ENCODE measurements around the gene MEA1.
"Not testable (repeated sequence)": the region's sequence is repeated elsewhere in the genome, so short reads cannot be mapped to it uniquely, and the experiment has no call there.

Gene MEA1

GRCh38 chr6:43001843-43002242 is 11.9 kb downstream of the MEA1 start:
- H3K9me3 ChIP-seq (ENCODE audit: insufficient read depth, low read depth, low read length) = no peaks in the 10 kb centered on the region
- TF ChIP-seq EZH2phosphoT487 (IDR thresholded peaks at IDR 0.05; ENCODE audit: borderline replicate concordance) = no peak
- TF ChIP-seq, protein P1, sequence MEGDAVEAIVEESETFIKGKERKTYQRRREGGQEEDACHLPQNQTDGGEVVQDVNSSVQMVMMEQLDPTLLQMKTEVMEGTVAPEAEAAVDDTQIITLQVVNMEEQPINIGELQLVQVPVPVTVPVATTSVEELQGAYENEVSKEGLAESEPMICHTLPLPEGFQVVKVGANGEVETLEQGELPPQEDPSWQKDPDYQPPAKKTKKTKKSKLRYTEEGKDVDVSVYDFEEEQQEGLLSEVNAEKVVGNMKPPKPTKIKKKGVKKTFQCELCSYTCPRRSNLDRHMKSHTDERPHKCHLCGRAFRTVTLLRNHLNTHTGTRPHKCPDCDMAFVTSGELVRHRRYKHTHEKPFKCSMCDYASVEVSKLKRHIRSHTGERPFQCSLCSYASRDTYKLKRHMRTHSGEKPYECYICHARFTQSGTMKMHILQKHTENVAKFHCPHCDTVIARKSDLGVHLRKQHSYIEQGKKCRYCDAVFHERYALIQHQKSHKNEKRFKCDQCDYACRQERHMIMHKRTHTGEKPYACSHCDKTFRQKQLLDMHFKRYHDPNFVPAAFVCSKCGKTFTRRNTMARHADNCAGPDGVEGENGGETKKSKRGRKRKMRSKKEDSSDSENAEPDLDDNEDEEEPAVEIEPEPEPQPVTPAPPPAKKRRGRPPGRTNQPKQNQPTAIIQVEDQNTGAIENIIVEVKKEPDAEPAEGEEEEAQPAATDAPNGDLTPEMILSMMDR (conservative IDR thresholded peaks at IDR 0.05; ENCODE audit: low read length) = no peak
- H3F3A ChIP-seq (ENCODE audit: low read depth) = no peaks in the 10 kb centered on the region
- H3K36me3 ChIP-seq (ENCODE audit: insufficient read depth, low read length) = peaks cover 9% of the 10 kb centered on the region; the same call in 1 of the 2 replicates
- no peaks in the 10 kb centered on the region for H3K4me1 ChIP-seq (ENCODE audit: insufficient read depth, low read length, poor library complexity, severe bottlenecking)
- no peak overlapping the region for H3K9ac ChIP-seq (ENCODE audit: low read depth, low read length, poor library complexity, severe bottlenecking)
- no peaks in the 10 kb centered on the region for H3K9me2 ChIP-seq (replicated peaks; ENCODE audit: low read depth, low read length)
- H3K79me2 ChIP-seq (ENCODE audit: insufficient read depth, low read length) = no peaks in the 10 kb centered on the region
- H4K20me1 ChIP-seq (ENCODE audit: insufficient read depth, low read length, poor library complexity, severe bottlenecking) = no peaks in the 10 kb centered on the region
- no peak overlapping the region for H3K4me3 ChIP-seq (ENCODE audit: low read length, poor library complexity, severe bottlenecking)
- H3K4me2 ChIP-seq (ENCODE audit: low read depth, low read length, poor library complexity, severe bottlenecking) = no peak overlapping the region
- no peaks in the 10 kb centered on the region for H3K27me3 ChIP-seq (ENCODE audit: insufficient read depth, low read length, poor library complexity, severe bottlenecking)
- H2AFZ ChIP-seq (ENCODE audit: low read length) = no peak overlapping the region

DNA sequence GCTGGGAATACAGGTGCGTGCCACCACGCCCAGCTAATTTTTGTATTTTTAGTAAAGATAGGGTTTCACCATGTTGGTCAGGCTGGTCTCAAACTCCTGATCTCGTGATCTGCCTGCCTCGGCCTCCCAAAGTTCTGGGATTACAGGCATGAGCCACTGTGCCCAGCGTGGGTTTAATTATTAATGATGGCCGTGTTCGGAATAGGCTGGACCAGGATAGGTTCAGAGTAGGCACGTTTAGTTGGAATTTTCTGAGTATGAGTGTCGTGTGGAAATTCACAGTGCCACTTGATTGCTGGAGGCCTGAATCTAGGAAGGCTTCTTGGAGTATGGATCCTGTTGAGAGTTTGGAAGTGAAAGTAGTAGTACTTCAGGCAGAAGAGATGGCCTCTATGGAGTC is 15.5 kb downstream of the MEA1 start:
- not testable (repeated sequence) for H2AFZ ChIP-seq (ENCODE audit: low read length); H3K9me2 ChIP-seq (replicated peaks; ENCODE audit: low read depth, low read length); H3K9ac ChIP-seq (ENCODE audit: low read depth, low read length, poor library complexity, severe bottlenecking); H3K36me3 ChIP-seq (ENCODE audit: insufficient read depth, low read length); H3K4me1 ChIP-seq (ENCODE audit: insufficient read depth, low read length, poor library complexity, severe bottlenecking); H3F3A ChIP-seq (ENCODE audit: low read depth); H3K4me2 ChIP-seq (ENCODE audit: low read depth, low read length, poor library complexity, severe bottlenecking); H3K79me2 ChIP-seq (ENCODE audit: insufficient read depth, low read length); H3K9me3 ChIP-seq (ENCODE audit: insufficient read depth, low read depth, low read length); H3K27me3 ChIP-seq (ENCODE audit: insufficient read depth, low read length, poor library complexity, severe bottlenecking); H3K4me3 ChIP-seq (ENCODE audit: low read length, poor library complexity, severe bottlenecking); H4K20me1 ChIP-seq (ENCODE audit: insufficient read depth, low read length, poor library complexity, severe bottlenecking)

DNA sequence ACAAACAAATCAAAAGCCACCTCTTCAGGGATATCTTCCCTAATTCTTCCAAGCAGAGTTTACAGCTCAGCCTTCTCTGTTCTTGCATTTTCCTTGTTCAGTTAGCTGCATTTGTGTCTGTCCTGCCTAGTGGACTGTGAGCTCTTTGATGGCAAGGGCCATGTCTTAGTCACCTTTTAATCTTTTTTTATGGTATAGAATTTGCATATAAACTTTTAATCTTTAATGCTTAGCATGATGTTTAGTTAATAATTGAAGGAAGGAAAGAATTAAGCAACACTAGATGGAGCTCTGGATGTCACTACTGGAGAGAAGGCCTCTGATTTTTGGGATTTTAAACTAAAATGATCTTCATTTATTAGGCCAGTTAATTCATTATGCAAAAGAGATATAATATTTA is 17.2 kb downstream of the MEA1 start:
- no peaks in the 10 kb centered on the region for H3F3A ChIP-seq (ENCODE audit: low read depth)
- TF ChIP-seq, protein P1 (conservative IDR thresholded peaks at IDR 0.05; ENCODE audit: low read length) = no peak
- no peak for TF ChIP-seq EZH2phosphoT487 (IDR thresholded peaks at IDR 0.05; ENCODE audit: borderline replicate concordance)
- H3K27me3 ChIP-seq (ENCODE audit: insufficient read depth, low read length, poor library complexity, severe bottlenecking) = no peaks in the 10 kb centered on the region
- no peaks in the 10 kb centered on the region for H3K9me3 ChIP-seq (ENCODE audit: insufficient read depth, low read depth, low read length)
- no peaks in the 10 kb centered on the region for H3K9me2 ChIP-seq (replicated peaks; ENCODE audit: low read depth, low read length)
- H3K4me3 ChIP-seq (ENCODE audit: low read length, poor library complexity, severe bottlenecking) = no peak overlapping the region
- H2AFZ ChIP-seq (ENCODE audit: low read length) = no peak overlapping the region
- peaks cover 3% of the 10 kb centered on the region; the same call in 1 of the 2 replicates for H3K36me3 ChIP-seq (ENCODE audit: insufficient read depth, low read length)
- H3K4me2 ChIP-seq (ENCODE audit: low read depth, low read length, poor library complexity, severe bottlenecking) = no peak overlapping the region
- no peaks in the 10 kb centered on the region for H3K4me1 ChIP-seq (ENCODE audit: insufficient read depth, low read length, poor library complexity, severe bottlenecking)
- H4K20me1 ChIP-seq (ENCODE audit: insufficient read depth, low read length, poor library complexity, severe bottlenecking) = no peaks in the 10 kb centered on the region
- H3K79me2 ChIP-seq (ENCODE audit: insufficient read depth, low read length) = peaks cover 4% of the 10 kb centered on the region; the same call in 1 of the 2 replicates
- no peak overlapping the region for H3K9ac ChIP-seq (ENCODE audit: low read depth, low read length, poor library complexity, severe bottlenecking)

DNA sequence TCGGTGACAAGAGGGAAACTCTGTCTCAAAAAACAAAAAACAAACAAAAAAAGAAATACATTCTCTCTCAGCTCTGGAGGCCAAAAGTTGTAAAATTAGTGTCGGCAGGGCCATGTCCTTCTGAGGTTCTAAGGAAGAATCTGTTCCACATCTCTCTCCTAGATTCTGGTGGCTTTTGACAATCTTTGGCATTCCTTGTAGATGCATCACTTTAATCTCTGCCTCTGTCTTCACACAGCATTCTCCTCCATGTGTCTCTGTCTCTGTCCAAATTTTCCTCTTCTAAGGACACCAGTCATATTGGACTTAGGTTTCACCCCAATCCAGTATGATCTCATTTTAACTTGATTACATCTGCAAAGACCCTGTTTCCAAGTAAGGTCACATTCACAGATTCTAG is 20.3 kb downstream of the MEA1 start:
- Histone ChIP-seq H3K79me2 (ENCODE audit: insufficient read depth, low read length) (peaks cover 11% of the 10 kb centered on the region; the same call in 1 of the 2 replicates), H3K27me3 (ENCODE audit: insufficient read depth, low read length, poor library complexity, severe bottlenecking) (no peaks in the 10 kb centered on the region), H3K4me3 (ENCODE audit: low read length, poor library complexity, severe bottlenecking) (no peak overlapping the region), H3K9ac (ENCODE audit: low read depth, low read length, poor library complexity, severe bottlenecking) (no peak overlapping the region), H3K9me3 (ENCODE audit: insufficient read depth, low read depth, low read length) (no peaks in the 10 kb centered on the region), H3F3A (ENCODE audit: low read depth) (no peaks in the 10 kb centered on the region), H3K4me2 (ENCODE audit: low read depth, low read length, poor library complexity, severe bottlenecking) (no peak overlapping the region), H2AFZ (ENCODE audit: low read length) (no peak overlapping the region), H3K36me3 (ENCODE audit: insufficient read depth, low read length) (peaks cover 3% of the 10 kb centered on the region; the same call in 1 of the 2 replicates), H3K4me1 (ENCODE audit: insufficient read depth, low read length, poor library complexity, severe bottlenecking) (peaks cover 5% of the 10 kb centered on the region), H4K20me1 (ENCODE audit: insufficient read depth, low read length, poor library complexity, severe bottlenecking) (no peaks in the 10 kb centered on the region), H3K9me2 (replicated peaks; ENCODE audit: low read depth, low read length) (no peaks in the 10 kb centered on the region)
- TF ChIP-seq, protein P1 (conservative IDR thresholded peaks at IDR 0.05; ENCODE audit: low read length) = no peak
- no peak for TF ChIP-seq EZH2phosphoT487 (IDR thresholded peaks at IDR 0.05; ENCODE audit: borderline replicate concordance)
